ENCODE results near the gene THSD7B. TPM values are rescaled to one million over a fixed set of nuclear protein-coding genes. Genes with fewer than 3 reads are reported as not detected.

The THSD7B gene
- total and polyA plus RNA-seq, 10 of the 15 experiments (the other 5 are each of a cell fraction or from before 2014, with no cell fraction given): 0.03 to 0.56 (median 0.28) TPM

DNA sequence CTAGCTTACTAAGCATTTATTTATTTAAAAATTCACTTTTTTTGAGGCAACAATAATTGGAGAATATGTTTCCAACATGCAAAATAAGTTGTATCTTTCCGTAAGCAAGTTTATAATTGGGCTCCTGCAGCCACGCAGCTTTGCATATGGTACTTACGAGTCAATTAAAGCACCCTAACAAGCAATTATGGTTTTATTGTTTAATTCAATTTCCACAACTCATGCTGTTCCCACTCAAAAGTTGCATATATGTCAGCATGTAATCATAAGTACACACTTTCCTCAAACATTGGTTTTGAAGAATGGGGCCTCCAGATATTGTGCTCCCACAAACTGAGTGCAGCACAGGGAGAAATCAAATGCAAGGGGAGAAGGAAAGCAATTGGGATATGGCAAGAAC lies 613.8 kb downstream of the THSD7B start:
- Histone ChIP-seq H2AFZ (ENCODE audit: control insufficient read depth, low read depth, low read length) (no peak overlapping the region), H3K27me3 (replicated peaks in 1 of 2; ENCODE audit: control insufficient read depth in 2 of 2, insufficient read depth in 2 of 2, low read length in 1 of 2) (no peaks in the 10 kb centered on the region), H3K36me3 (ENCODE audit: control insufficient read depth in 2 of 2, insufficient read depth in 2 of 2, low read length in 1 of 2) (no peaks in the 10 kb centered on the region), H3K9ac (ENCODE audit: control insufficient read depth, insufficient read depth, low read length) (no peak overlapping the region), H3K4me2 (ENCODE audit: control insufficient read depth, insufficient read depth) (no peak overlapping the region), H3K9me3 (replicated peaks; ENCODE audit: control insufficient read depth, insufficient read depth, low read length) (no peaks in the 10 kb centered on the region), H3K4me3 (no peak overlapping the region), H3K27ac (ENCODE audit: control insufficient read depth, insufficient read depth) (no peak overlapping the region), H3K4me1 (ENCODE audit: control insufficient read depth, insufficient read depth, low read length) (no peaks in the 10 kb centered on the region), H3K79me2 (ENCODE audit: control insufficient read depth, insufficient read depth, low read length) (no peaks in the 10 kb centered on the region), H4K20me1 (ENCODE audit: control insufficient read depth, insufficient read depth) (no peaks in the 10 kb centered on the region)
- intact Hi-C loops (cut with micrococcal nuclease; ENCODE audit: unreplicated experiment): no loop called here
- BruUV-seq (replicated peaks): no TSS peak
- no peak for ATAC-seq
- DNase-seq (ENCODE audit: low read depth, low spot score): no peak
- no peak for FAIRE-seq
- CTCF ChIA-PET: interaction anchor here (0.6 kb wide), 1 partner anchor 148 kb away, joined by 3 read pairs; no protein-coding TSS in a partner anchor
- 21% methylated on average over 3 of the region's 3 CpGs for WGBS (ENCODE audit: insufficient coverage, insufficient replicate concordance, low lambda C conversion rate, missing lambda C conversion rate)
- in situ Hi-C loops (cut with MboI): no loop called here
- POLR2A ChIA-PET: no interaction called here
- SMC1A ChIA-PET (ENCODE audit: uncharacterized antibody, unreplicated experiment): interaction anchor here (1.1 kb wide), 1 partner anchor 9 kb away, joined by 3 read pairs; no protein-coding TSS in a partner anchor
- RAD21 ChIA-PET (ENCODE audit: unreplicated experiment): no interaction called here
- no peak for TF ChIP-seq CEBPZ (IDR thresholded peaks at IDR 0.05; ENCODE audit: low read depth, low read length)
- TF ChIP-seq, protein P1, sequence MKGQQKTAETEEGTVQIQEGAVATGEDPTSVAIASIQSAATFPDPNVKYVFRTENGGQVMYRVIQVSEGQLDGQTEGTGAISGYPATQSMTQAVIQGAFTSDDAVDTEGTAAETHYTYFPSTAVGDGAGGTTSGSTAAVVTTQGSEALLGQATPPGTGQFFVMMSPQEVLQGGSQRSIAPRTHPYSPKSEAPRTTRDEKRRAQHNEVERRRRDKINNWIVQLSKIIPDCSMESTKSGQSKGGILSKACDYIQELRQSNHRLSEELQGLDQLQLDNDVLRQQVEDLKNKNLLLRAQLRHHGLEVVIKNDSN (IDR thresholded peaks at IDR 0.05; ENCODE audit: borderline replicate concordance, extremely low read length, insufficient read depth, low read depth, low read length): no peak
- no peak for TF ChIP-seq IRF5 (IDR thresholded peaks at IDR 0.05; ENCODE audit: borderline replicate concordance)
- TF ChIP-seq RUNX3 (IDR thresholded peaks at IDR 0.05; ENCODE audit: low read length): no peak
- no peak for TF ChIP-seq PAX5 (IDR thresholded peaks at IDR 0.05; ENCODE audit: borderline replicate concordance, low read depth, low read length)
- TF ChIP-seq, protein P2, sequence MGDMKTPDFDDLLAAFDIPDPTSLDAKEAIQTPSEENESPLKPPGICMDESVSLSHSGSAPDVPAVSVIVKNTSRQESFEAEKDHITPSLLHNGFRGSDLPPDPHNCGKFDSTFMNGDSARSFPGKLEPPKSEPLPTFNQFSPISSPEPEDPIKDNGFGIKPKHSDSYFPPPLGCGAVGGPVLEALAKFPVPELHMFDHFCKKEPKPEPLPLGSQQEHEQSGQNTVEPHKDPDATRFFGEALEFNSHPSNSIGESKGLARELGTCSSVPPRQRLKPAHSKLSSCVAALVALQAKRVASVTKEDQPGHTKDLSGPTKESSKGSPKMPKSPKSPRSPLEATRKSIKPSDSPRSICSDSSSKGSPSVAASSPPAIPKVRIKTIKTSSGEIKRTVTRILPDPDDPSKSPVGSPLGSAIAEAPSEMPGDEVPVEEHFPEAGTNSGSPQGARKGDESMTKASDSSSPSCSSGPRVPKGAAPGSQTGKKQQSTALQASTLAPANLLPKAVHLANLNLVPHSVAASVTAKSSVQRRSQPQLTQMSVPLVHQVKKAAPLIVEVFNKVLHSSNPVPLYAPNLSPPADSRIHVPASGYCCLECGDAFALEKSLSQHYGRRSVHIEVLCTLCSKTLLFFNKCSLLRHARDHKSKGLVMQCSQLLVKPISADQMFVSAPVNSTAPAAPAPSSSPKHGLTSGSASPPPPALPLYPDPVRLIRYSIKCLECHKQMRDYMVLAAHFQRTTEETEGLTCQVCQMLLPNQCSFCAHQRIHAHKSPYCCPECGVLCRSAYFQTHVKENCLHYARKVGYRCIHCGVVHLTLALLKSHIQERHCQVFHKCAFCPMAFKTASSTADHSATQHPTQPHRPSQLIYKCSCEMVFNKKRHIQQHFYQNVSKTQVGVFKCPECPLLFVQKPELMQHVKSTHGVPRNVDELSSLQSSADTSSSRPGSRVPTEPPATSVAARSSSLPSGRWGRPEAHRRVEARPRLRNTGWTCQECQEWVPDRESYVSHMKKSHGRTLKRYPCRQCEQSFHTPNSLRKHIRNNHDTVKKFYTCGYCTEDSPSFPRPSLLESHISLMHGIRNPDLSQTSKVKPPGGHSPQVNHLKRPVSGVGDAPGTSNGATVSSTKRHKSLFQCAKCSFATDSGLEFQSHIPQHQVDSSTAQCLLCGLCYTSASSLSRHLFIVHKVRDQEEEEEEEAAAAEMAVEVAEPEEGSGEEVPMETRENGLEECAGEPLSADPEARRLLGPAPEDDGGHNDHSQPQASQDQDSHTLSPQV (IDR thresholded peaks at IDR 0.05): no peak
- TF ChIP-seq NFYA (IDR thresholded peaks at IDR 0.05; ENCODE audit: borderline replicate concordance, low read depth, low read length): no peak
- TF ChIP-seq POLR2AphosphoS5 (IDR thresholded peaks at IDR 0.05; ENCODE audit: low read length): no peak
- no peak for TF ChIP-seq SRF (IDR thresholded peaks at IDR 0.05; ENCODE audit: low read depth in 2 of 2, low read length in 2 of 2)
- no peak for TF ChIP-seq REST (IDR thresholded peaks at IDR 0.05; ENCODE audit: low read depth, low read length)
